ENCODE data around the gene FYN. TPM values are rescaled to one million over a fixed set of nuclear protein-coding genes. Genes with fewer than 3 reads are reported as not detected.

Gene FYN
- polyA plus RNA-seq, 4 donors = 17.9 to 33.8 (median 24.8) TPM

DNA sequence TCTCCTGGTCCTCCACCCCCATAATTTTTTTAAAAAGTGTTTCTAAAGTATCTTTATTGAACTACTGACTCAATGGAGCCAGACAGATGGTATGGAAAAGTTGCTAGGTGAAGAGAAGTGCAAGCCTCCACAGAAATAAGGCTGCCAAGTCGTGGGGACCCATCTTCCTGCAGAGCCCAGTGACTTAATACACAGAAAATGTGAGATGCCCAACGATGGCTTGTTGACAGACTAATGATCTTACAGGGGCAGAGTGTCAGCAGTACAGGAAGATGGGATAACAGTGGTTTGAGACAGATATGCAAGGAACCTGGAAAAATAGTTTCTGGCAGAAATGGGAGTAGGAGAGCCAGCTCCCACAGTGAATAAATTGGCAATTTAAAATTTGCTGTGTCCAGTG lies 43.3 kb downstream of the FYN start:
- H3K36me3 ChIP-seq (ENCODE audit: control insufficient read depth in 3 of 3, insufficient read depth in 2 of 3, low read depth in 1 of 3, low read length in 3 of 3) = no peaks in the 10 kb centered on the region
- FAIRE-seq = no peak
- no peak for DNase-seq
- H3K9me3 ChIP-seq (ENCODE audit: control insufficient read depth in 2 of 2, insufficient read depth in 1 of 2, low read depth in 1 of 2, low read length in 1 of 2) = no peaks in the 10 kb centered on the region
- no peak overlapping the region for H3K27ac ChIP-seq (ENCODE audit: low read depth in 1 of 3, low read length in 2 of 3)
- no peak overlapping the region for H3K4me3 ChIP-seq (ENCODE audit: low read depth in 1 of 3, low read length in 3 of 3)
- 12 to 52% (median 20%) methylated on average over 2 of the region's 2 CpGs for WGBS, 3 donors
- H3K4me1 ChIP-seq (ENCODE audit: control insufficient read depth in 3 of 3, insufficient read depth in 2 of 3, low read depth in 1 of 3, low read length in 2 of 3) = no peaks in the 10 kb centered on the region
- H3K27me3 ChIP-seq (ENCODE audit: control insufficient read depth in 3 of 3, insufficient read depth in 3 of 3, low read length in 3 of 3) = no peaks in the 10 kb centered on the region

DNA sequence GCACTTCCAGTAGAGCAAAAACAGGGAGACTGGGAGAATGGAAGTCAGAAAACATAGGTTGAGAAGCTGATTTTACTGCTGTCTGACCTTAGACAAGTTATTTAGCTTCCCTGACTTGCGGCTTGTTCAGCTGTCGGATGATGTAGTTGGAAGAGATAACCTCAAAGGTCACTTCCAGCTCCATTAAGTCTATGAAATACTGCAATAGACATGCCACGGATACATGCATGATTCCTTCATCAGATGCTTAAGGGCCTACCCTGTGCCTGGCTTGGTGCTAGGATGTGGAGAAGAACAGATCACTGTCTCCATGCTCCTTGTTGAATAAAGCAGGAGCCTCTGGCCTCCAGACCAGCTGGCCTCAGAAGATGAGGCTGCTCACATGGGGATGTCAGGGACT lies 43.7 kb downstream of the FYN start:
- Histone ChIP-seq H3K4me1 (ENCODE audit: control insufficient read depth in 3 of 3, insufficient read depth in 2 of 3, low read depth in 1 of 3, low read length in 2 of 3) (no peaks in the 10 kb centered on the region), H3K27ac (ENCODE audit: low read depth in 1 of 3, low read length in 2 of 3) (no peak overlapping the region), H3K4me3 (ENCODE audit: low read depth in 1 of 3, low read length in 3 of 3) (no peak overlapping the region), H3K36me3 (ENCODE audit: control insufficient read depth in 3 of 3, insufficient read depth in 2 of 3, low read depth in 1 of 3, low read length in 3 of 3) (no peaks in the 10 kb centered on the region), H3K9me3 (ENCODE audit: control insufficient read depth in 2 of 2, insufficient read depth in 1 of 2, low read depth in 1 of 2, low read length in 1 of 2) (no peaks in the 10 kb centered on the region), H3K27me3 (ENCODE audit: control insufficient read depth in 3 of 3, insufficient read depth in 3 of 3, low read length in 3 of 3) (no peaks in the 10 kb centered on the region)
- DNase-seq = no peak
- FAIRE-seq = no peak
- WGBS, 3 donors = 73 to 91% (median 76%) methylated on average over 3 of the region's 3 CpGs

DNA sequence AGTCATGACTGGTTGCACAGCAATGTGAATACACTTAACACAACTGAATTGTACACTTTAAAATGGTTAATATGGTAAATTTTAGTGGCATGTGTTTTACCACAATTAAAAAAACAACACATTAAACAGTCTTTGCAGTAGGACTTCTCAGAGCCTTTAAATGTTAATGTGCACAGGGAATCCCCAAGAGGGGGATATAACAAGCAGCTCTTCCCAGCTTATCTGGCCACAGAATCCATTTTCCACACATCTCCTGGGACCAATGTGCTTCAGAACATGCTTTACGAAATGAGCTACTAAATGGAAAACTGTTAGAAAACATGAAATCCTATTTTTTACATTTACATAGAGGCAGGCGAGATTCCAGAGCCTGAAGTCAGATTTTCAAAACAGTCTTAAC lies 44.4 kb downstream of the FYN start:
- DNase-seq (no peak), FAIRE-seq (no peak)
- no peak overlapping the region for H3K27ac ChIP-seq (ENCODE audit: low read depth in 1 of 3, low read length in 2 of 3)
- WGBS, 3 donors = 81 to 94% (median 90%) methylated on average over 2 of the region's 2 CpGs
- H3K27me3 ChIP-seq (ENCODE audit: control insufficient read depth in 3 of 3, insufficient read depth in 3 of 3, low read length in 3 of 3) = no peaks in the 10 kb centered on the region
- H3K4me3 ChIP-seq (ENCODE audit: low read depth in 1 of 3, low read length in 3 of 3) = no peak overlapping the region
- no peaks in the 10 kb centered on the region for H3K4me1 ChIP-seq (ENCODE audit: control insufficient read depth in 3 of 3, insufficient read depth in 2 of 3, low read depth in 1 of 3, low read length in 2 of 3)
- H3K9me3 ChIP-seq (ENCODE audit: control insufficient read depth in 2 of 2, insufficient read depth in 1 of 2, low read depth in 1 of 2, low read length in 1 of 2) = no peaks in the 10 kb centered on the region
- H3K36me3 ChIP-seq (ENCODE audit: control insufficient read depth in 3 of 3, insufficient read depth in 2 of 3, low read depth in 1 of 3, low read length in 3 of 3) = no peaks in the 10 kb centered on the region

DNA sequence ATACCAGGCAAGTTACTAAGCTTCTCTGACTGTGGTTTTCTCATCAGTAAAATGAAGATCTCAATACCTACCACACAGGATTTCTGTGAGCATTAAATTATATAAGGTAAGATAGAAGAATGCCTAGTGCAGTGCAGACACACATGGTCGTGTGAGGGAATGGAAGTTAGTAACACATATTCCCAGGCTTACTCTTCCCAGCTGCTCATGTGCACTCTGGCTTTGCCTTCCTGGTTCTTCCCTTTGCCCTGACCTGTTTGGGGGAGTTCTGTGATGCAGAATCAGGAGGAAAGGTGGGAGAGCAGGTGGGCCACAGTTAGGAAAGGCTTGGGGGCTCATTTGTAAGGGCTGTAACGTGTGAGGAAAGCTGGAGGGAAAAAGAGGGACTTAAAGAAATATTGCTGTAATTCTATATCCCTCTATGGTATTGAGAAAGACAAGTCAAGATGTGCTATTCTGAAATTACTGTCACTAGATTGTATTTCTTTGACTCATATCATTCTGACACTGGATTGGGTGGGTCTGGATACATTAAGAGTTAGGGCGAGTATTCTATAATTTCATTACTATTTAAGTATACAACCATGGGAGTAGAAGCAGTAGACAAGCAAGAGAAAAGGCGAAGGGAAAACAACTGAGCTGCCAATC lies 47.7 kb downstream of the FYN start:
- Histone ChIP-seq H3K27me3 (ENCODE audit: control insufficient read depth in 3 of 3, insufficient read depth in 3 of 3, low read length in 3 of 3) (no peaks in the 10 kb centered on the region), H3K9me3 (ENCODE audit: control insufficient read depth in 2 of 2, insufficient read depth in 1 of 2, low read depth in 1 of 2, low read length in 1 of 2) (no peaks in the 10 kb centered on the region), H3K4me3 (ENCODE audit: low read depth in 1 of 3, low read length in 3 of 3) (no peak overlapping the region), H3K4me1 (ENCODE audit: control insufficient read depth in 3 of 3, insufficient read depth in 2 of 3, low read depth in 1 of 3, low read length in 2 of 3) (no peaks in the 10 kb centered on the region), H3K36me3 (ENCODE audit: control insufficient read depth in 3 of 3, insufficient read depth in 2 of 3, low read depth in 1 of 3, low read length in 3 of 3) (no peaks in the 10 kb centered on the region), H3K27ac (ENCODE audit: low read depth in 1 of 3, low read length in 2 of 3) (no peak overlapping the region)
- FAIRE-seq = no peak
- DNase-seq = no peak
- WGBS, 3 donors = 65 to 85% (median 65%) methylated on average over 4 of the region's 4 CpGs

DNA sequence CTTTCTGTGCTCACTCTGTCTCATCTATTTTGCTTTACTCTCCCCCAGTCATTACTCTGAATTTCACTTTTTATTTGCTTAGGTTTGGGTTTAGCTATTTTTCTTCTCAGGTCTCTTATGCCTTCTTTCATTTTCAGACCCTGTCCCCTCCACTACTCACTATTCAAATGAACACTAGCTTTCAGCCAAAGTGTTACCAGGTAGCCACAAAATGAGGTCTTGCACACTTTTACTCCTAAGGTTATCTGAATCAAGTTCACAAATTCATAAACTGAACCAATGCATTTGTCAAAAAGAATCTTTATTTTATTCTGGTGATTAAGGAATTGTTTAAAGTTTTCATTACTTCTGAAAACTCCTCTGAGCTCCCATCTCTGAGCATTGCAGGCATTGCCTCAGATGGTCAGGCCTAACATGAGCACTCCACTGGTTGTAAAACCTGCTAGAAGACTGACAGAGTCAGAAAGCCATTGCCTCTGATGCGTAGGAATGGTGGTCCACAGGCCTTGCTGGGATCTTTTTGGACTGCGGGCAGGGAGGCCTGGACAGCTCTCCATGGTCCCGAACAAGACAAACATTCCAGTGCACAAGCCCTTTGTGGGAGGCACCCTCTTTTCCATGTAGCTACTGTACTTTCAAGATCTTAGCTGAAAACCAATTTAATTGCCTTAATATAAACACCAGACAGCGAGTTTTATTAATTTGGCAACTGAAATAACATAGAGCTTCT lies 48.5 kb downstream of the FYN start:
- H3K27me3 ChIP-seq (ENCODE audit: control insufficient read depth in 3 of 3, insufficient read depth in 3 of 3, low read length in 3 of 3) = no peaks in the 10 kb centered on the region
- no peak for FAIRE-seq
- 73 to 77% (median 74%) methylated on average over 4 of the region's 4 CpGs for WGBS, 3 donors
- no peak for DNase-seq
- H3K27ac ChIP-seq (ENCODE audit: low read depth in 1 of 3, low read length in 2 of 3) = peak overlapping the region; percentile 28 to 55 (median 39)
- H3K9me3 ChIP-seq (ENCODE audit: control insufficient read depth in 2 of 2, insufficient read depth in 1 of 2, low read depth in 1 of 2, low read length in 1 of 2) = no peaks in the 10 kb centered on the region
- H3K36me3 ChIP-seq (ENCODE audit: control insufficient read depth in 3 of 3, insufficient read depth in 2 of 3, low read depth in 1 of 3, low read length in 3 of 3) = no peaks in the 10 kb centered on the region
- no peaks in the 10 kb centered on the region for H3K4me1 ChIP-seq (ENCODE audit: control insufficient read depth in 3 of 3, insufficient read depth in 2 of 3, low read depth in 1 of 3, low read length in 2 of 3)
- H3K4me3 ChIP-seq (ENCODE audit: low read depth in 1 of 3, low read length in 3 of 3) = no peak overlapping the region

DNA sequence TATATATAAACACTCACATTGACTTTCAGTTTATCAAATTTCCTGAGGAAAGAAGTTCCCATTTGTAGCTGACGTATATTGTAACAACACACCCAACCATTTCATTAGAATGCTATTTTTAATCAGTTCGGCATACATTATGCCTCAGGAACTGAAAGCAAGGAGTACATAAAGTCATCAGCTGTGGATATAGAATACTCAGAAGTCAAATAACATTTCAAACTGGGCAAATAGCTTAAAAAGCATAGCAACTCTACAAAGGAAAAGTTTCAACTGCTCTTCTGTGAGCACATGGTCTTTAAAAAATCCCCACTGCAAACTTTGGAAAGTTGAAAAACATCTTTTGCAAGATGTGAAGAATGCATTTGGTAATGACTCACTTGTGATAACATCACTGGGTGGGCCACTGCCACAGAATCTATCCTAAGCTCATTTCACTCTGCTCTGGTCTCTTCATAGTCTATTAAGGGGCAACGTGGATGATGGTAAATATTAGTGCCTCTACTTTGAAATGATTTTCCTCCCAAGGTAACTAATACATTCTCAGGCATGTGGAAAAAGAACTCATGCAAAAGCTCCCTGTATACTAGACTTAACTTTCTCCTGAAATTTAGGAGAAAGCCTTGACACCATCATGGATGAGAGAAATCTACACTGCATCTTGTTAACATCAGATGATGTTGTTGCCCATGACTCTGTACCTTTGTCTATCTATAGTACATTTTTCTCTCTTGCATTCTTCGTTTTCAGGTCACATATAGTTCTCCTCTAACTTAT lies 49.2 kb downstream of the FYN start:
- no peaks in the 10 kb centered on the region for H3K27me3 ChIP-seq (ENCODE audit: control insufficient read depth in 3 of 3, insufficient read depth in 3 of 3, low read length in 3 of 3)
- no peak overlapping the region for H3K4me3 ChIP-seq (ENCODE audit: low read depth in 1 of 3, low read length in 3 of 3)
- DNase-seq (no peak), FAIRE-seq (no peak)
- no peaks in the 10 kb centered on the region for H3K9me3 ChIP-seq (ENCODE audit: control insufficient read depth in 2 of 2, insufficient read depth in 1 of 2, low read depth in 1 of 2, low read length in 1 of 2)
- H3K36me3 ChIP-seq (ENCODE audit: control insufficient read depth in 3 of 3, insufficient read depth in 2 of 3, low read depth in 1 of 3, low read length in 3 of 3) = no peaks in the 10 kb centered on the region
- H3K27ac ChIP-seq (ENCODE audit: low read depth in 1 of 3, low read length in 2 of 3) = peak overlapping the region in 2 of 3 donors; percentile 3 to 28
- WGBS, 3 donors = 40 to 60% (median 50%) methylated on average over 4 of the region's 4 CpGs
- H3K4me1 ChIP-seq (ENCODE audit: control insufficient read depth in 3 of 3, insufficient read depth in 2 of 3, low read depth in 1 of 3, low read length in 2 of 3) = no peaks in the 10 kb centered on the region

DNA sequence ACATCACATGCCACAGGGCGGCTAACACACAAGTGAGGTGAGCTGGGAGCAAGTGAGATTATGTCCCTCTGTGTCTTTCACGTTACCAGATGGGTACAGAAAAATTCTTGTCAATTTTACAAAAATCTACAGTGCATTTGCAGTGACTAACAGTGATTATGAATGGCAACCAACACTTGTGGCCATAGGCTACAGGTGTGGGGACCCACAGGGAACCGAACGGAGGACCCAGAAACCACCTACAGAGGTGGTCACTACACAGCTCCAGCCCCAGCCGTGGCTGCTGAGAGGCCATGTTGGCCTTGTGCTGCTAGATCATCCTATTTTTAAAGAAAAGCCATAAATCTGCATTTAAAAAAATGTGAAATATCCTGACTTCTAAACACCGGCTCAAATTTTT lies 50.2 kb downstream of the FYN start:
- no peak for DNase-seq
- H3K9me3 ChIP-seq (ENCODE audit: control insufficient read depth in 2 of 2, insufficient read depth in 1 of 2, low read depth in 1 of 2, low read length in 1 of 2) = no peaks in the 10 kb centered on the region
- 78 to 82% (median 80%) methylated on average over 6 of the region's 6 CpGs for WGBS, 3 donors
- H3K27ac ChIP-seq (ENCODE audit: low read depth in 1 of 3, low read length in 2 of 3) = peak overlapping the region in 2 of 3 donors; percentile 2 to 24
- no peaks in the 10 kb centered on the region for H3K27me3 ChIP-seq (ENCODE audit: control insufficient read depth in 3 of 3, insufficient read depth in 3 of 3, low read length in 3 of 3)
- no peaks in the 10 kb centered on the region for H3K36me3 ChIP-seq (ENCODE audit: control insufficient read depth in 3 of 3, insufficient read depth in 2 of 3, low read depth in 1 of 3, low read length in 3 of 3)
- no peak overlapping the region for H3K4me3 ChIP-seq (ENCODE audit: low read depth in 1 of 3, low read length in 3 of 3)
- FAIRE-seq = no peak
- no peaks in the 10 kb centered on the region for H3K4me1 ChIP-seq (ENCODE audit: control insufficient read depth in 3 of 3, insufficient read depth in 2 of 3, low read depth in 1 of 3, low read length in 2 of 3)

DNA sequence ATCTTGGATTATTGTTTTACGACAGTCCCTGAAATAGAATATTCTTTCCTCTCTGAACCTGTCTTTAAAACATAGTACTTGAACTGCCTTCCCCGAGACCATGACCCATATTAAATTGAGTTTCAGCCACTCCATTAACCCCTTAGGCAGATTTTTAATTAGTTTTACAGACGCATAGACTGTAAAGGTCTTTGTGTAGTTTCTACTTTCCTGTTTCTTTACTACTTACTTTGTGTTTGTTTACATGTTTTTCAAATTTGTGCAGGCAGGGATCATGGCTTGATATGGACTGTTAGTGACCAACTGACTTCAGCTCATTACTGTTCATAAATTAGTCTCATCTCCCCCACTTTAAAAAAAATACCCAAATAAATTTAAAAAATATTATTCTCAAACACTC lies 53.8 kb downstream of the FYN start:
- Histone ChIP-seq H3K36me3 (ENCODE audit: control insufficient read depth in 3 of 3, insufficient read depth in 2 of 3, low read depth in 1 of 3, low read length in 3 of 3) (no peaks in the 10 kb centered on the region), H3K27me3 (ENCODE audit: control insufficient read depth in 3 of 3, insufficient read depth in 3 of 3, low read length in 3 of 3) (no peaks in the 10 kb centered on the region), H3K4me1 (ENCODE audit: control insufficient read depth in 3 of 3, insufficient read depth in 2 of 3, low read depth in 1 of 3, low read length in 2 of 3) (no peaks in the 10 kb centered on the region), H3K27ac (ENCODE audit: low read depth in 1 of 3, low read length in 2 of 3) (no peak overlapping the region), H3K4me3 (ENCODE audit: low read depth in 1 of 3, low read length in 3 of 3) (no peak overlapping the region), H3K9me3 (ENCODE audit: control insufficient read depth in 2 of 2, insufficient read depth in 1 of 2, low read depth in 1 of 2, low read length in 1 of 2) (no peaks in the 10 kb centered on the region)
- 77 to 88% (median 85%) methylated on average over 3 of the region's 3 CpGs for WGBS, 3 donors
- DNase-seq (no peak), FAIRE-seq (no peak)
